Peyer's patch (tissue), 4 donors: Measurements from ENCODE around the gene VGLL3. TPM values are rescaled to one million over a fixed set of nuclear protein-coding genes. Genes with fewer than 3 reads are reported as not detected.
A peak's percentile ranks its signal among the peaks of the same experiment; 100 is the strongest.

Source experiments
- DNase-seq, 3 donors: peaks; one replicate each; pipeline ENCODE4 v3.0.0-alpha.2; 2017 to 2019
- H3K27ac ChIP-seq, 4 donors: fragments of 200-600 bp; sonication (generic); one replicate each; pipeline ENCODE4 v1.5.1; 2016 to 2019
- H3K27me3 ChIP-seq, 2 donors: fragments of 200-600 bp; sonication (generic); one replicate each; pipeline ENCODE4 v1.5.1; 2019
- H3K36me3 ChIP-seq, 3 donors: fragments of 200-600 bp; sonication (generic); one replicate each; pipeline ENCODE4 v1.5.1; 2016 to 2019
- H3K4me1 ChIP-seq, 4 donors: fragments of 200-600 bp; sonication (generic); one replicate each; pipeline ENCODE4 v1.5.1; 2016 to 2019
- H3K4me3 ChIP-seq, 4 donors: fragments of 200-600 bp; sonication (generic); 1 replicate in 3 of 4; 2 replicates in 1 of 4; pipeline ENCODE4 v1.5.1; 2016 to 2019; ENCODE audit warnings: mild to moderate bottlenecking in 1 of 4
- H3K9me3 ChIP-seq, 4 donors: fragments of 200-600 bp; sonication (generic); one replicate each; pipeline ENCODE4 v1.5.1; 2016 to 2019; ENCODE audit warnings: mild to moderate bottlenecking in 1 of 4
- POLR2A ChIP-seq, 2 donors: fragments of 450-650 bp; IDR thresholded peaks; one replicate each; pipeline ENCODE4 v1.5.1; 2017; ENCODE audit warnings: antibody characterized with exemption in 2 of 2, mild to moderate bottlenecking in 2 of 2, moderate library complexity in 2 of 2
- total RNA-seq, 4 donors: library from RNA; depleted of rRNA; stranded (reverse); fragments of >200 nt; gene quantifications; one replicate each; pipeline ENCODE4 v1.1.0, GENCODE V29; 2016
- TF ChIP-seq, protein P1 (sequence below), 6 experiments: fragments of 450-650 bp in 4 of 6; fragments of 200-600 bp in 2 of 6; sonication (generic) in 1 of 6; IDR thresholded peaks; one replicate each; pipeline ENCODE4 v1.5.1; 2017 to 2019; ENCODE audit warnings: antibody characterized with exemption in 6 of 6, mild to moderate bottlenecking in 3 of 6, moderate library complexity in 1 of 6

VGLL3 gene
- total RNA-seq, 4 donors from 2014 or later = 1.1 to 9.2 (median 4.6) TPM

DNA sequence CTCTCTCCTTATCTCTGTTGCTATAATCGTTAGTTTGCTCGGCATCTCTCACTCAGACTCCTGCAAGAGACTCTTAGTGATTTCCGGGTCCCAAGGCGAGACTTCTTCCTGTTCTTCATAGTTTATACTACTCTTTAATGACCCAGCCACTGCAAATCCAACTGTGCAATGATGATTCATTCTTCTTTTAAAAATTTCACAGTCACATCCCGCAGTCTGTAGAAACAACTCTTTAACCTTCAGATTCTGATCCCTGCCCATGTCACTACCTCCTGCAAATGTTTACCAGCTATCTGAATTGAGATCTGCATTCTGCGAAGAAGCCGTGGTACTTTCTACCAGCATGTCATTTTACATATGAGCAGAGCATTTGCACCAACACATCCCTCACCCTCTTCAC, 2.8 kb upstream of the VGLL3 start:
- peaks cover 0 to 8% of the 10 kb centered on the region in 2 donors for H3K27me3 ChIP-seq
- H3K27ac ChIP-seq = no peak overlapping the region
- H3K4me1 ChIP-seq = peaks cover 0 to 6% (median 0%) of the 10 kb centered on the region in 4 donors
- H3K36me3 ChIP-seq = no peaks in the 10 kb centered on the region
- DNase-seq = no peak
- H3K4me3 ChIP-seq = no peak overlapping the region
- no peaks in the 10 kb centered on the region for H3K9me3 ChIP-seq
- no peak for TF ChIP-seq POLR2A (IDR thresholded peaks at IDR 0.05)
- TF ChIP-seq, protein P1, sequence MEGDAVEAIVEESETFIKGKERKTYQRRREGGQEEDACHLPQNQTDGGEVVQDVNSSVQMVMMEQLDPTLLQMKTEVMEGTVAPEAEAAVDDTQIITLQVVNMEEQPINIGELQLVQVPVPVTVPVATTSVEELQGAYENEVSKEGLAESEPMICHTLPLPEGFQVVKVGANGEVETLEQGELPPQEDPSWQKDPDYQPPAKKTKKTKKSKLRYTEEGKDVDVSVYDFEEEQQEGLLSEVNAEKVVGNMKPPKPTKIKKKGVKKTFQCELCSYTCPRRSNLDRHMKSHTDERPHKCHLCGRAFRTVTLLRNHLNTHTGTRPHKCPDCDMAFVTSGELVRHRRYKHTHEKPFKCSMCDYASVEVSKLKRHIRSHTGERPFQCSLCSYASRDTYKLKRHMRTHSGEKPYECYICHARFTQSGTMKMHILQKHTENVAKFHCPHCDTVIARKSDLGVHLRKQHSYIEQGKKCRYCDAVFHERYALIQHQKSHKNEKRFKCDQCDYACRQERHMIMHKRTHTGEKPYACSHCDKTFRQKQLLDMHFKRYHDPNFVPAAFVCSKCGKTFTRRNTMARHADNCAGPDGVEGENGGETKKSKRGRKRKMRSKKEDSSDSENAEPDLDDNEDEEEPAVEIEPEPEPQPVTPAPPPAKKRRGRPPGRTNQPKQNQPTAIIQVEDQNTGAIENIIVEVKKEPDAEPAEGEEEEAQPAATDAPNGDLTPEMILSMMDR (IDR thresholded peaks at IDR 0.05) = no peak

GRCh38 chr3:86991840-86992435, 989 bp upstream of the VGLL3 start:
- peak overlapping the region in 2 of 4 donors; percentile 35 to 57 for H3K4me3 ChIP-seq
- peaks cover 0 to 8% of the 10 kb centered on the region in 2 donors for H3K27me3 ChIP-seq
- H3K4me1 ChIP-seq = peaks cover 0 to 6% (median 0%) of the 10 kb centered on the region in 4 donors
- DNase-seq = no peak
- H3K9me3 ChIP-seq = no peaks in the 10 kb centered on the region
- H3K27ac ChIP-seq = peak overlapping the region in 2 of 4 donors; percentile 52 to 80
- H3K36me3 ChIP-seq = no peaks in the 10 kb centered on the region
- TF ChIP-seq POLR2A (IDR thresholded peaks at IDR 0.05) = no peak
- TF ChIP-seq, protein P1 (IDR thresholded peaks at IDR 0.05) = no peak

DNA sequence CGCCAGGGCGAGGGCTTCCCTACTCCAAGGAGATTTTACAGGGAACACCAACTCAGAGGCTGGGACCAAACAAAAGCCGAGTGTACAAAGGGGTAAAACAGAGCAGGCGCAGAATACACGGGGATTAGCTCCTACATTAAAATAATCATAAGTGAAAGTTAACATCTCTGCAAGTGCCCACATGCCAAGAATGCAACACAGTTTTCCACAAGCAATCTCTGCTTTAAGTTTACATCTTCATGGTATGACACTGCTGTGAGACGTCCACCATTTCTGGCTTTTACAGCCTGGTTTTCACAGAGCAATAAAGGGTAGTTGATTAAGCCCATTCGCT, 500 bp upstream of the VGLL3 start:
- Histone ChIP-seq H3K27me3 (peaks cover 0 to 8% of the 10 kb centered on the region in 2 donors), H3K36me3 (no peaks in the 10 kb centered on the region), H3K4me1 (peaks cover 0 to 6% (median 0%) of the 10 kb centered on the region in 4 donors), H3K9me3 (no peaks in the 10 kb centered on the region), H3K4me3 (peak overlapping the region; percentile 32 to 60 (median 46)), H3K27ac (peak overlapping the region in 3 of 4 donors; percentile 52 to 80 (median 64))
- no peak for DNase-seq
- TF ChIP-seq POLR2A (IDR thresholded peaks at IDR 0.05) = no peak
- TF ChIP-seq, protein P1 (IDR thresholded peaks at IDR 0.05) = no peak

DNA sequence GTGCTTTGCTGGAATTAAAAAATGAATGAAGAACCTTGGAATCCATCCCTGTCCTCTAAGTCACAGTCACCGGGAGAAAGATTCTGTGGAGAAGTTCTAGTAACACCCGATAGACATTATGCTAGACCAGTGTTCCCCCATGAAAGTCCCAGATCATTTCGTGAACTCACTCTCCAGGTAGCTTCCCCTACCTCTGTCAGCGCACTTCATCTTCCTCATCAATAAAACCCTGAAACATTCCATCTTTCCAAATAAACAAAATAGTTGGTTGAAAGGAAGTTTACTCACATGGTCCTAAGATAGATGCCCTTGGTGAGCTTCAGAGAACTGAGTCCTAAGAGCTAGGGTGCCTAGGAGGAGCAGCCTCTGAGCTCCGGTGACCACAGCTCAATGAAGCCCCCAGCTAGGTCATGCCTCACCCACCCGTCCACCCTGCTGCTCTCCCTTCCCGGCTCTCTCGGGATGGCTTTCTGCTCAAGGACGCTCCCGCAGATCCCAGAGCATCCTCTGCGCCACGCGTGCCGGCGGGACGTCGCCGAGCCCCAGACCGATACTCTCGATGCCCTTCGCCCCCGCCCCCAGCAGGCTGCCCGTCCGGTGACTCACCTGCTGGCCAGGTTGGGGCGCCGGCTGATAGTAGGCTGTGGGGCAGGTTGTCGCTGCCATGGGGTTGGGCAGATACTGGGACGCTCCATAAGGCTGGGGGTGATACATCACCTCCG, 776 bp downstream of the VGLL3 start:
- peak overlapping the region; percentile 52 to 80 (median 58) for H3K27ac ChIP-seq
- DNase-seq = peak in 1 of 3 donors; percentile 50
- peaks cover 0 to 8% of the 10 kb centered on the region in 2 donors for H3K27me3 ChIP-seq
- peaks cover 0 to 6% (median 0%) of the 10 kb centered on the region in 4 donors for H3K4me1 ChIP-seq
- peak overlapping the region; percentile 32 to 60 (median 46) for H3K4me3 ChIP-seq
- H3K36me3 ChIP-seq = no peaks in the 10 kb centered on the region
- TF ChIP-seq POLR2A (IDR thresholded peaks at IDR 0.05) = no peak
- TF ChIP-seq, protein P1 (IDR thresholded peaks at IDR 0.05) = no peak
- no peaks in the 10 kb centered on the region for H3K9me3 ChIP-seq

DNA sequence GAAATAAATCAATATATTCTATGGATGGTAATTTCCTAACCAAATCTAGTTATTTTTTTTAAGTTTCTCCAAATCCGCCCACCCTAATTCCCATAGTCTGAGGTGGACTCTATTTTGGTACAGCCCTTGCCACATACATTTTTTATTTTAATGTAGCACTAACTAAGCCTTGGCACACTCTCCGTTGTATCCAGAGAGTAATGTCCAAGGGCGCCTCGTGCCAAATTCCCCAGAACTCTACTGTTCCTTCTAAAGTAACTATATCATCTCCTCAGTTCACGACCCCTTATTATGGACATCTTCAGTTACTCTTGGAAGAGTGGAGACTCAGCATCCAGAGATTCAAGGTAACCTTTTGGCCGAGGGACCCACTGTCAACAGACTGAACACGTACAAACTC, 1.3 kb downstream of the VGLL3 start:
- no peaks in the 10 kb centered on the region for H3K36me3 ChIP-seq
- DNase-seq = no peak
- peaks cover 0 to 6% (median 0%) of the 10 kb centered on the region in 4 donors for H3K4me1 ChIP-seq
- TF ChIP-seq, protein P1 (IDR thresholded peaks at IDR 0.05) = no peak
- TF ChIP-seq POLR2A (IDR thresholded peaks at IDR 0.05) = no peak
- H3K27me3 ChIP-seq = peaks cover 0 to 8% of the 10 kb centered on the region in 2 donors
- H3K4me3 ChIP-seq = peak overlapping the region in 2 of 4 donors; percentile 57 to 60
- H3K9me3 ChIP-seq = no peaks in the 10 kb centered on the region
- H3K27ac ChIP-seq = peak overlapping the region in 2 of 4 donors; percentile 53 to 80
